Neural cell (in vitro differentiated cells): ENCODE measurements around the gene DZIP3. TPM values are rescaled to one million over a fixed set of nuclear protein-coding genes. Genes with fewer than 3 reads are reported as not detected.

Experiments
- H2AFZ ChIP-seq: fragments of 200-600, 300-800 bp; sonication (generic), shearing (Covaris generic); 2 replicates; pipeline ENCODE4 v1.6.0; 2014; ENCODE audit warnings: low read depth, mild to moderate bottlenecking, antibody characterized with exemption, low read length, moderate library complexity
- H3F3A ChIP-seq: fragments of 200-600 bp; shearing (Covaris generic); 2 replicates; pipeline ENCODE4 v1.6.1; 2016; ENCODE audit warnings: mild to moderate bottlenecking, moderate library complexity, mixed read lengths, antibody characterized with exemption, low read length; ENCODE audit not compliant: insufficient read depth, poor library complexity, severe bottlenecking
- H3K27ac ChIP-seq: fragments of 200-600, 300-800 bp; sonication (generic), shearing (Covaris generic); 2 replicates; pipeline ENCODE4 v1.5.1; 2014; ENCODE audit warnings: mild to moderate bottlenecking, low read length, moderate library complexity
- H3K27me3 ChIP-seq: fragments of 300-800, 200-600 bp; sonication (generic), shearing (Covaris generic); 2 replicates; pipeline ENCODE4 v1.6.0; 2014; ENCODE audit warnings: mild to moderate bottlenecking, low read depth, low read length, moderate library complexity; ENCODE audit not compliant: insufficient read depth
- H3K36me3 ChIP-seq: fragments of 300-800, 200-600 bp; sonication (generic), shearing (Covaris generic); 2 replicates; pipeline ENCODE4 v1.5.1; 2014; ENCODE audit warnings: mild to moderate bottlenecking, antibody characterized with exemption, low read length, moderate library complexity; ENCODE audit not compliant: insufficient read depth
- H3K4me2 ChIP-seq: fragments of 300-800, 200-600 bp; sonication (generic), shearing (Covaris generic); 2 replicates; pipeline ENCODE4 v1.6.0; 2014; ENCODE audit warnings: mild to moderate bottlenecking, low read length
- H3K4me3 ChIP-seq: fragments of 300-800, 200-600 bp; sonication (generic), shearing (Covaris generic); 2 replicates; pipeline ENCODE4 v1.5.1; 2014; ENCODE audit warnings: mild to moderate bottlenecking, low read length, moderate library complexity
- H3K79me2 ChIP-seq: fragments of 200-600 bp; shearing (Covaris generic); replicated peaks from 2 replicates; pipeline ENCODE4 v1.6.0; 2014; ENCODE audit warnings: mild to moderate bottlenecking, low read length, moderate library complexity; ENCODE audit not compliant: insufficient read depth
- H3K9ac ChIP-seq: fragments of 300-800, 200-600 bp; sonication (generic), shearing (Covaris generic); 2 replicates; pipeline ENCODE4 v1.6.1; 2016; ENCODE audit warnings: mild to moderate bottlenecking, low read length, mixed read lengths
- H3K9me2 ChIP-seq: fragments of 200-600 bp; shearing (Covaris generic); 2 replicates; pipeline ENCODE4 v1.6.1; 2016; ENCODE audit warnings: mild to moderate bottlenecking, low read length, mixed read lengths; ENCODE audit not compliant: insufficient read depth
- H3K9me3 ChIP-seq: fragments of 200-600, 300-800 bp; sonication (generic), shearing (Covaris generic); 2 replicates; pipeline ENCODE4 v1.6.1; 2016; ENCODE audit warnings: mild to moderate bottlenecking, mixed run types, low read length, moderate library complexity, mixed read lengths
- H4K20me1 ChIP-seq: fragments of 200-600 bp; shearing (Covaris generic); 2 replicates; pipeline ENCODE4 v1.6.1; 2016; ENCODE audit warnings: mild to moderate bottlenecking, mixed run types; ENCODE audit not compliant: insufficient read depth
- EP300 ChIP-seq: fragments of 450-650 bp; conservative IDR thresholded peaks from 2 replicates; pipeline ENCODE4 v1.6.1; 2014; ENCODE audit warnings: antibody characterized with exemption, mild to moderate bottlenecking, moderate library complexity; ENCODE audit not compliant: poor library complexity, severe bottlenecking
- EZH2 ChIP-seq: fragments of 200-600, 300-800 bp; shearing (Covaris generic), sonication (generic); IDR thresholded peaks from 2 replicates; pipeline ENCODE4 v1.6.1; 2014; ENCODE audit warnings: antibody characterized with exemption, low read length, borderline replicate concordance, mild to moderate bottlenecking; ENCODE audit not compliant: insufficient read depth, poor library complexity, severe bottlenecking
- MXI1 ChIP-seq: fragments of 450-650 bp; conservative IDR thresholded peaks from 2 replicates; pipeline ENCODE4 v1.6.1; 2014; ENCODE audit warnings: antibody characterized with exemption, mild to moderate bottlenecking; ENCODE audit not compliant: poor library complexity, severe bottlenecking
- POLR2AphosphoS5 ChIP-seq: IDR thresholded peaks from 2 replicates; pipeline ENCODE4 v1.6.1; 2012
- RAD21 ChIP-seq: fragments of 450-650 bp; conservative IDR thresholded peaks from 2 replicates; pipeline ENCODE4 v1.6.1; 2014; ENCODE audit warnings: antibody characterized with exemption, mild to moderate bottlenecking, moderate library complexity
- REST ChIP-seq: IDR thresholded peaks from 2 replicates; pipeline ENCODE4 v1.6.1; 2012; ENCODE audit warnings: borderline replicate concordance
- SMC3 ChIP-seq: fragments of 450-650 bp; conservative IDR thresholded peaks from 2 replicates; pipeline ENCODE4 v1.6.1; 2014; ENCODE audit warnings: antibody characterized with exemption, mild to moderate bottlenecking, moderate library complexity; ENCODE audit not compliant: poor library complexity
- TAF1 ChIP-seq: IDR thresholded peaks from 2 replicates; pipeline ENCODE4 v1.6.1; 2012; ENCODE audit warnings: low read depth
- polyA plus RNA-seq: library from polyadenylated mRNA; depleted of rRNA; stranded (reverse); fragments of >200 nt; gene quantifications from 2 replicates; pipeline ENCODE4 v1.2.3, GENCODE V29; 2014
- TF ChIP-seq, protein P1 (sequence below): fragments of 450-650 bp; IDR thresholded peaks from 2 replicates; pipeline ENCODE4 v1.5.1; 2014; ENCODE audit warnings: antibody characterized with exemption, mild to moderate bottlenecking, moderate library complexity; ENCODE audit not compliant: poor library complexity, severe bottlenecking

The DZIP3 gene
- polyA plus RNA-seq, 1 donor from 2014 or later, result 52.5 TPM

GRCh38 chr3:108566599-108566998 lies 22.9 kb upstream of the DZIP3 start:
- Histone ChIP-seq H3K9ac (no peak overlapping the region), H3K9me2 (no peaks in the 10 kb centered on the region), H3K36me3 (no peaks in the 10 kb centered on the region), H3K27me3 (no peaks in the 10 kb centered on the region), H2AFZ (no peak overlapping the region), H3K79me2 (no peaks in the 10 kb centered on the region), H4K20me1 (no peaks in the 10 kb centered on the region), H3K9me3 (no peaks in the 10 kb centered on the region), H3K4me3 (no peak overlapping the region), H3F3A (no peaks in the 10 kb centered on the region), H3K4me2 (no peak overlapping the region), H3K27ac (no peak overlapping the region)
- TF ChIP-seq TAF1 (no peak), MXI1 (no peak), EZH2 (no peak), RAD21 (no peak), REST (no peak), SMC3 (no peak), EP300 (no peak), POLR2AphosphoS5 (no peak)
- TF ChIP-seq, protein P1, sequence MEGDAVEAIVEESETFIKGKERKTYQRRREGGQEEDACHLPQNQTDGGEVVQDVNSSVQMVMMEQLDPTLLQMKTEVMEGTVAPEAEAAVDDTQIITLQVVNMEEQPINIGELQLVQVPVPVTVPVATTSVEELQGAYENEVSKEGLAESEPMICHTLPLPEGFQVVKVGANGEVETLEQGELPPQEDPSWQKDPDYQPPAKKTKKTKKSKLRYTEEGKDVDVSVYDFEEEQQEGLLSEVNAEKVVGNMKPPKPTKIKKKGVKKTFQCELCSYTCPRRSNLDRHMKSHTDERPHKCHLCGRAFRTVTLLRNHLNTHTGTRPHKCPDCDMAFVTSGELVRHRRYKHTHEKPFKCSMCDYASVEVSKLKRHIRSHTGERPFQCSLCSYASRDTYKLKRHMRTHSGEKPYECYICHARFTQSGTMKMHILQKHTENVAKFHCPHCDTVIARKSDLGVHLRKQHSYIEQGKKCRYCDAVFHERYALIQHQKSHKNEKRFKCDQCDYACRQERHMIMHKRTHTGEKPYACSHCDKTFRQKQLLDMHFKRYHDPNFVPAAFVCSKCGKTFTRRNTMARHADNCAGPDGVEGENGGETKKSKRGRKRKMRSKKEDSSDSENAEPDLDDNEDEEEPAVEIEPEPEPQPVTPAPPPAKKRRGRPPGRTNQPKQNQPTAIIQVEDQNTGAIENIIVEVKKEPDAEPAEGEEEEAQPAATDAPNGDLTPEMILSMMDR, result no peak

GRCh38 chr3:108569336-108569735 lies 20.2 kb upstream of the DZIP3 start:
- H3K4me3 ChIP-seq, result no peak overlapping the region
- TF ChIP-seq RAD21, result no peak
- no peak for TF ChIP-seq MXI1
- TF ChIP-seq SMC3, result no peak
- TF ChIP-seq POLR2AphosphoS5, result no peak
- no peak for TF ChIP-seq EP300
- TF ChIP-seq, protein P1, result no peak
- no peak for TF ChIP-seq EZH2
- no peak for TF ChIP-seq REST
- TF ChIP-seq TAF1, result no peak
- H3K9me3 ChIP-seq, result no peaks in the 10 kb centered on the region
- H3K36me3 ChIP-seq, result no peaks in the 10 kb centered on the region
- no peaks in the 10 kb centered on the region for H4K20me1 ChIP-seq
- H3F3A ChIP-seq, result no peaks in the 10 kb centered on the region
- H3K27me3 ChIP-seq, result no peaks in the 10 kb centered on the region
- H3K9me2 ChIP-seq, result no peaks in the 10 kb centered on the region
- no peak overlapping the region for H3K4me2 ChIP-seq
- H3K9ac ChIP-seq, result no peak overlapping the region
- no peaks in the 10 kb centered on the region for H3K79me2 ChIP-seq
- H2AFZ ChIP-seq, result no peak overlapping the region
- no peak overlapping the region for H3K27ac ChIP-seq
